ENCODE measurements around the gene SPOCK1.

Gene SPOCK1

DNA sequence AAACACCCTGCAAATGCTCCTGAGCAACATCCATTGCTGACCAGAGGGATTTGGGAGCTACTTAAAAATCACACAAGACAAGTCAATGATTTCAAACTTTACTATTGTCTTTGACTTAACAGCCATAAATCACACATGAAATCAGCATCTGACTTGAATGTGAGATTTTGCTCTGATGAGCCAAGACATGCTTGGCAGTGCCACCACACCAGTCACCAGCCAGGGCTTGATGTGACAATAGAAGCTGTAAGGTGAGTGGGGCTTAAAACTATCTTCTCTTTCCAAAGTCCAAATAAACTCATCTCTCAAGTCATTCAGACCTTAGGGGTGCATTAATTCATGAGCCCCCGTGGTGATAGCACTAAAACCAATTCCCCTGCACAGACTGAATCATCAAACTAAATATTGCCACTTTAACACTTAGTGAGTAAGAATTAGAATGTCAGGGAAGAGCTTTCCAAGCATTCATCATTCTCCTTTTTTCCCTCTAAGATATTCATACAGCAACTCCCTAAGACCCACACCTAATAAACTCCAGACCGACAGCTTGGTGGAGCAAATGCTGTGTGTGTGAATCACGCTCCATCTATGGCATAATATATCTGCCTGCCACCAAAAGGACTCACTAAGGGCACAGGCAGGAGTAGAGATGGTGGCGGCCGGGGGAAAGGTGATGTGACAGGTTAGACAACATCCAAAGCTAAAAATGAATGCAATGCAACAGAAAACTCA lies 119.4 kb downstream of the SPOCK1 start:
- peaks cover 8% of the 10 kb centered on the region for H3K36me3 Mint-ChIP-seq (ENCODE audit: low read depth)
- H3K9me3 Mint-ChIP-seq, result peaks cover 32% of the 10 kb centered on the region
- H3K4me1 Mint-ChIP-seq, result no peaks in the 10 kb centered on the region
- no peak overlapping the region for H3K27ac Mint-ChIP-seq
- peaks cover 9% of the 10 kb centered on the region for H3K27me3 Mint-ChIP-seq (ENCODE audit: low read depth)
- H3K4me3 Mint-ChIP-seq, result no peak overlapping the region
- TF ChIP-seq, protein P1, sequence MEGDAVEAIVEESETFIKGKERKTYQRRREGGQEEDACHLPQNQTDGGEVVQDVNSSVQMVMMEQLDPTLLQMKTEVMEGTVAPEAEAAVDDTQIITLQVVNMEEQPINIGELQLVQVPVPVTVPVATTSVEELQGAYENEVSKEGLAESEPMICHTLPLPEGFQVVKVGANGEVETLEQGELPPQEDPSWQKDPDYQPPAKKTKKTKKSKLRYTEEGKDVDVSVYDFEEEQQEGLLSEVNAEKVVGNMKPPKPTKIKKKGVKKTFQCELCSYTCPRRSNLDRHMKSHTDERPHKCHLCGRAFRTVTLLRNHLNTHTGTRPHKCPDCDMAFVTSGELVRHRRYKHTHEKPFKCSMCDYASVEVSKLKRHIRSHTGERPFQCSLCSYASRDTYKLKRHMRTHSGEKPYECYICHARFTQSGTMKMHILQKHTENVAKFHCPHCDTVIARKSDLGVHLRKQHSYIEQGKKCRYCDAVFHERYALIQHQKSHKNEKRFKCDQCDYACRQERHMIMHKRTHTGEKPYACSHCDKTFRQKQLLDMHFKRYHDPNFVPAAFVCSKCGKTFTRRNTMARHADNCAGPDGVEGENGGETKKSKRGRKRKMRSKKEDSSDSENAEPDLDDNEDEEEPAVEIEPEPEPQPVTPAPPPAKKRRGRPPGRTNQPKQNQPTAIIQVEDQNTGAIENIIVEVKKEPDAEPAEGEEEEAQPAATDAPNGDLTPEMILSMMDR (IDR thresholded peaks at IDR 0.05; ENCODE audit: unreplicated experiment in 3 of 3), result no peak

DNA sequence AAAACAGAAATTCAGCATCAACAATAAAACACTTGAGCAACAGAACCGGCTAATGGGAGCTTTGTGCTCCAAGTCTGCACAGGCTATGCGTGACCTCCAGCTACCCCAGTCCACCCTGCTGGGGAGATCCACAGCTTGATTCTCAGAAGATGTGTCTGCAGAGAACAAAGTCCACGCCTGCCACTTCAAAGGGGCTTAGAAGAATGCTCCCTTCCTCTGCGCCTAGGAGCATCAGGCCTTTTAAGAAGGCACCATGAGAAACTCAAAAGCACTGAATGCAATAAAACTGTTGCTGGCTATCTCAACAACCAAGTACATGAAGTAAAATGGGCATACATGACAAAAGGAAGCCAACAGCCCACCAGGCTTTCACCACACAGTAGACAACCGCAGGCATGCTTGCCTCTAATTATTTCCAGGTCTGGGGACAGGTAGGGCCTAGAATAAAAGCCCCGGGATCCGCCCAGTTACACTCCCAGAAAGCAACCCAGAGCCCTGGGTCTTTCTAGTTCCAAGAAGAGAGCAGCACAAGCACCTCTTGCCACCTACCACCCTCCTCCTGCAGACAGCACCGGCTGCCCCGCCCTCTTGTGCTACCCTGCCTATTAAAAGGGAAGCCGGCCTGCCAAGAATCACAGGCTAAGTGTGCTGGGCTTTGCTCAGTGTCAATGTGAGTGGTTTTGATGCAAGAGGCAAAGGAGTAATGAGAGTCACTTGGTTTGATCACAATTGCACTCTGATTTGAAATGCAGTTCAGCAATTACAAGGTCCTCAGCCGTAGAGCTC lies 123.2 kb downstream of the SPOCK1 start:
- no peak overlapping the region for H3K4me3 Mint-ChIP-seq
- H3K9me3 Mint-ChIP-seq, result peaks cover 10% of the 10 kb centered on the region
- H3K4me1 Mint-ChIP-seq, result peaks cover 5% of the 10 kb centered on the region
- H3K27ac Mint-ChIP-seq, result no peak overlapping the region
- H3K27me3 Mint-ChIP-seq (ENCODE audit: low read depth), result peaks cover 6% of the 10 kb centered on the region
- TF ChIP-seq, protein P1 (IDR thresholded peaks at IDR 0.05; ENCODE audit: unreplicated experiment in 3 of 3), result no peak
- H3K36me3 Mint-ChIP-seq (ENCODE audit: low read depth), result no peaks in the 10 kb centered on the region

DNA sequence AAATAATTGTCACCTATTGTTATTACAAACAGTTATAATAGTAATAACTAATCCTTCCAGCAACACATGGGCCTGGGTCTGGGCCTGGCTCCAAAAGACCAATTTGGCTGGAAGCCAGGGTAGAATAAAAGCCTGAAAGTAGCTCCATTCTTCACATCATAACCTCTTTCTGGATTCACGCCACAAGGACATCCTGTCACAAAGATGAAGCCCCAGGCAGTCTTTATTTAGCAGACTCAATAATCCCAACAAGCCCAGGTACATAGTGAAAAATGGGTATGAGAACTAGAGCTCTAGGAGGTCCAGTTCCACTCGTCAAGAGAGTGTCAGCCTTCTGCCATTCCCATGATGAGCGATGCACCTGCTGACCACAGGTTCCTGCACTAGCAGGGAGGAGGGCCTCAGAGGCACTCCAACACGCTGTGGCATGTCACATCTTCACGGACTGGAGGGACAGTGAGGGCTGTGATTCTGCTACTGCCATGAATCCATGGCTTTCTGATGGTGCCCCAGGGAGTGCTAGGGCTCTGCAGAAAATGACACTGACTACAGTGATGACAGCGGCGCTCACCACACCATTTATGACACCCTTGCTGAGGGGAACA lies 124.9 kb downstream of the SPOCK1 start:
- H3K36me3 Mint-ChIP-seq (ENCODE audit: low read depth), result no peaks in the 10 kb centered on the region
- peaks cover 5% of the 10 kb centered on the region for H3K4me1 Mint-ChIP-seq
- no peak overlapping the region for H3K4me3 Mint-ChIP-seq
- no peaks in the 10 kb centered on the region for H3K9me3 Mint-ChIP-seq
- H3K27me3 Mint-ChIP-seq (ENCODE audit: low read depth), result no peaks in the 10 kb centered on the region
- H3K27ac Mint-ChIP-seq, result no peak overlapping the region
- TF ChIP-seq, protein P1 (IDR thresholded peaks at IDR 0.05; ENCODE audit: unreplicated experiment in 3 of 3), result no peak

DNA sequence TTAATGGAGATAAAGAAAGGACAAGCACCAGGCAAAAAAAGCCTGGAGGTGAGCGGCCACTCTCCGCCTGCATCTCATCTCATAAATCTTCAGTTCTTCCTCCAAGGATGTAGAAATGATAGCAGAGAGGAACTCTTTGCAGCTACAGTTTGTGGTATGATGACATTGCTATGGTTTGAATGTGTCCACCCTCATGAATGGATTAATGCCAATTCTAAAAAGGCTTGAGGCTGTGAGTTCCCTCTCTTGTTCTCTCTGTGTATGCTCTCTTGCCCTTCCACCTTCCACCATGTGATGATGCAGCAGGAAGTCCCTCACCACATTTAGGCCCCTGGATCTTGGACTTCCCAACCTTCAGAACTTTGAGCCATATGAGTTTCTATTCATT lies 126.4 kb downstream of the SPOCK1 start:
- Mint-ChIP-seq H3K27ac (no peak overlapping the region), H3K27me3 (ENCODE audit: low read depth) (no peaks in the 10 kb centered on the region), H3K36me3 (ENCODE audit: low read depth) (no peaks in the 10 kb centered on the region), H3K4me3 (no peak overlapping the region), H3K4me1 (peaks cover 5% of the 10 kb centered on the region), H3K9me3 (no peaks in the 10 kb centered on the region)
- TF ChIP-seq, protein P1 (IDR thresholded peaks at IDR 0.05; ENCODE audit: unreplicated experiment in 3 of 3), result no peak

DNA sequence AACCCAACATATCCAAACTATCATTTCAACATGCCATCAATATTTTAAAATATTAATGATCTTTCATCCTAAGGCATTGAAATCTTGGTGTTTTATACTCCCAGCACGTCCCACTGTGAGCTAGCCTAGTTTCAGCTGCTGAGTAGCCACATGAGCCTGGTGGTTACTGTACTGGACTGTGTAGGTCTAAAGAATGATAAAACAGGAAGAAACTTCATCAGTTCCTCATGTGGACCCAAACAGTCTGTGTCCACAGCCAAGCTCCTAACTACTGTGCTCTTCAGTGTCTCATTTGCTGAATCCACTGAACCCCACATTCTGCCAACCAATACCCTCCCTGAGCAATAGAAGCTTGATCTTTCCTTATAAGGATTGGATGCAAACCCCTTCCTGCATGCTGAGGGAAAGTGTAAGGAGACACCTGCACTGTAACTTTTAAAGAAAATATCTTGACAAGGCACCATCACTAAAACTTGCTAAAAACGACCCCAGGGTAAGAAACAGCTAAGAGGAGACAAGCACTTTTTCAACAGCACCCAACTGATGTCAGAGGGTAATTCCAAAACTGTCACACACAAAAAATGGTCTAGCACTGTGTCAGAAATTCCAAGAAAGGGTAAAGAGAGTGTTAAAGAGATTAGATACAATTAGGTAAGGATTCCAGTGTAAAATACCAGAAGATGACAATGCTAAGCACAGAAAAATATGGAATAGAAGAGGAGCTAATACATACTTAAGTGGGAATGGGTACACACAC lies 126.9 kb downstream of the SPOCK1 start:
- Mint-ChIP-seq H3K27me3 (ENCODE audit: low read depth) (peaks cover 3% of the 10 kb centered on the region), H3K9me3 (no peaks in the 10 kb centered on the region), H3K36me3 (ENCODE audit: low read depth) (no peaks in the 10 kb centered on the region), H3K27ac (no peak overlapping the region), H3K4me1 (peaks cover 5% of the 10 kb centered on the region), H3K4me3 (no peak overlapping the region)
- TF ChIP-seq, protein P1 (IDR thresholded peaks at IDR 0.05; ENCODE audit: unreplicated experiment in 3 of 3), result no peak
